Smooth muscle cell of bladder (primary cell): ENCODE results near the gene C12orf76. TPM values are rescaled to one million over a fixed set of nuclear protein-coding genes. Genes with fewer than 3 reads are reported as not detected.

Source experiments
- total RNA-seq: library from RNA; depleted of rRNA; stranded (reverse); fragments of >200 nt; gene quantifications from 2 replicates; pipeline ENCODE4 v1.2.3, GENCODE V29; 2014

C12orf76 gene
- total RNA-seq = 9.8 and 13.2 TPM in 2 replicates

GRCh38 chr12:110048242-110049027 is at the start of gene C12orf76:
TSS of gene C12orf76 (minus strand) at chr12:110048522. CDS start at chr12:110048495, 27 bp downstream.

GRCh38 chr12:109998904-109999648 is 49.2 kb downstream of the C12orf76 start, which contains the start of gene ANKRD13A:
TSS of gene ANKRD13A (plus strand) at chr12:109999430. CDS start at chr12:109999689, 259 bp downstream.

GRCh38 chr12:109995686-109996482 is 52.4 kb downstream of the C12orf76 start, which contains the start of gene GIT2:
TSS of gene GIT2 (minus strand) at chr12:109996368. CDS start at chr12:109996224, 144 bp downstream.

Other genes with a start within 250 kb of the C12orf76 start
- 1.6 and 2.6 TPM in 2 replicates for gene TRPV4, start 215.1 kb downstream of the C12orf76 start, total RNA-seq
- 51.2 and 58.2 TPM in 2 replicates for gene GLTP, start 168.0 kb downstream of the C12orf76 start, total RNA-seq
- gene TCHP, start 148.2 kb downstream of the C12orf76 start, total RNA-seq = 8.4 and 8.8 TPM in 2 replicates
- gene GIT2, start 52.2 kb downstream of the C12orf76 start, total RNA-seq = 27.7 and 35.8 TPM in 2 replicates
- gene ANKRD13A, start 49.1 kb downstream of the C12orf76 start, total RNA-seq = 81.1 TPM in 2 replicates
- 28.3 and 34.3 TPM in 2 replicates for gene IFT81, start 75.8 kb upstream of the C12orf76 start, total RNA-seq
- 114 and 157 TPM in 2 replicates for gene ATP2A2, start 232.7 kb upstream of the C12orf76 start, total RNA-seq